Spleen (tissue), 11 donors: Measurements from ENCODE around the gene CFAP221. TPM values are rescaled to one million over a fixed set of nuclear protein-coding genes. Genes with fewer than 3 reads are reported as not detected.

Experiments
- DNase-seq: peaks from one replicate; pipeline ENCODE4 v3.0.0-alpha.2; 2020
- H3K27ac ChIP-seq, 8 donors: fragments of 200-600 bp; sonication (generic) in 7 of 8; 1 replicate in 4 of 8; 2 replicates in 4 of 8; pipeline versions ENCODE4 v1.5.0 to v1.8.0; 2016 to 2021; ENCODE audit warnings: inconsistent platforms in 4 of 8, mild to moderate bottlenecking in 4 of 8, moderate library complexity in 1 of 8
- H3K27me3 ChIP-seq, 7 donors: fragments of 200-600 bp; sonication (generic) in 6 of 7; replicated peaks in 1 of 7; 1 replicate in 4 of 7; 2 replicates in 3 of 7; pipeline versions ENCODE4 v1.5.0 to v1.8.0; 2016 to 2021; ENCODE audit warnings: inconsistent platforms in 3 of 7, mild to moderate bottlenecking in 1 of 7
- H3K36me3 ChIP-seq, 6 donors: fragments of 200-600 bp; sonication (generic) in 5 of 6; 1 replicate in 4 of 6; 2 replicates in 2 of 6; pipeline versions ENCODE4 v1.5.0 to v1.8.0; 2016 to 2021; ENCODE audit warnings: inconsistent platforms in 2 of 6
- H3K4me1 ChIP-seq, 6 donors: fragments of 200-600 bp; sonication (generic) in 5 of 6; 1 replicate in 3 of 6; 2 replicates in 3 of 6; pipeline versions ENCODE4 v1.5.0 to v1.8.0; 2016 to 2021; ENCODE audit warnings: inconsistent platforms in 3 of 6
- H3K4me3 ChIP-seq, 8 donors: fragments of 200-600 bp; sonication (generic) in 7 of 8; 1 replicate in 4 of 8; 2 replicates in 4 of 8; pipeline versions ENCODE4 v1.5.0 to v1.8.0; 2016 to 2021; ENCODE audit warnings: inconsistent platforms in 4 of 8, mild to moderate bottlenecking in 4 of 8, moderate library complexity in 2 of 8
- H3K9me3 ChIP-seq, 8 donors: fragments of 200-600 bp; sonication (generic) in 7 of 8; 1 replicate in 4 of 8; 2 replicates in 4 of 8; pipeline versions ENCODE4 v1.5.0 to v1.8.0; 2016 to 2021; ENCODE audit warnings: inconsistent platforms in 4 of 8
- POLR2A ChIP-seq, 3 donors: fragments of 450-650 bp; IDR thresholded peaks; one replicate each; pipeline ENCODE4 v1.5.1; 2017; ENCODE audit warnings: antibody characterized with exemption in 3 of 3, mild to moderate bottlenecking in 1 of 3
- POLR2AphosphoS5 ChIP-seq, 3 donors: sonication (generic); formaldehyde crosslinking; IDR thresholded peaks; one replicate each; pipeline ENCODE4 v1.5.1; 2017; ENCODE audit warnings: antibody characterized with exemption in 3 of 3
- WGBS, 5 donors: extraction: QIAGEN DNeasy Blood & Tissue Kit in 3 of 5; methylation state at CpG; one replicate each; pipeline versions ENCODE4 v1.1.5 to v1.1.7; 2013 to 2018; 5-methylcytosine and 5-hydroxymethylcytosine counted together
- intact Hi-C: fragments of 100-400 bp; cut with DNase I; formaldehyde crosslinking; loops from one replicate; pipeline ENCODE4 v1.15.0; 2023; ENCODE audit warnings: low total_unique reads
- polyA plus RNA-seq, 3 donors: library from polyadenylated mRNA; stranded (reverse); fragments of 200-250 nt; gene quantifications; one replicate each; pipeline ENCODE4 v1.2.1, GENCODE V29; 2013
- total RNA-seq, 7 donors: library from RNA; depleted of rRNA in 3 of 7; stranded (reverse); fragments of >200 nt in 3 of 7; fragmentation: NEBNext Ultra II Directional in 4 of 7; extraction: Animal tissue kit (Norgen Biotek cat#: 25700) in 4 of 7; gene quantifications; one replicate each; pipeline versions ENCODE4 v1.1.0 to v1.2.1, GENCODE V29; 2016 to 2021
- TF ChIP-seq, protein P1 (sequence below), 11 experiments: fragments of 200-600 bp in 7 of 11; fragments of 450-650 bp in 4 of 11; sonication (generic) in 4 of 11; IDR thresholded peaks in 8 of 11; conservative IDR thresholded peaks in 3 of 11; 1 replicate in 7 of 11; 2 replicates in 4 of 11; pipeline versions ENCODE4 v1.4.0 to v1.8.0; 2016 to 2021; ENCODE audit warnings: antibody characterized with exemption in 11 of 11, inconsistent platforms in 4 of 11, mild to moderate bottlenecking in 1 of 11
- donor health status: healthy with polysubstance abuse.
- donor health status: DM: no; HTN: no; CAD: no; lungs with moderate emphysema.
- donor health status: DM: no; HTN: no; CAD: no.
- donor health status: Bipolar disorder and iron deficiency.
- donor health status: healthy.
- donor health status: DM: no; HTN: no; CAD: no.
- donor health status: DM: yes; HTN: yes; CAD: no.

The CFAP221 gene
- total and polyA plus RNA-seq, 10 donors = 0.06 to 1.5 (median 0.55) TPM; not detected in 2

GRCh38 chr2:119644186-119644585 is 99.9 kb downstream of the CFAP221 start:
- Histone ChIP-seq H3K9me3 (peaks cover 0 to 8% (median 3%) of the 10 kb centered on the region in 8 donors), H3K27me3 (peaks cover 0 to 5% (median 0%) of the 10 kb centered on the region in 7 donors), H3K27ac (no peak overlapping the region), H3K36me3 (no peaks in the 10 kb centered on the region), H3K4me1 (peaks cover 0 to 19% (median 6%) of the 10 kb centered on the region in 6 donors), H3K4me3 (no peak overlapping the region)
- WGBS, 5 donors = 78 to 96% (median 85%) methylated on average over 3 of the region's 3 CpGs
- intact Hi-C loops = no loop called here
- TF ChIP-seq POLR2A (IDR thresholded peaks at IDR 0.05) = no peak
- TF ChIP-seq POLR2AphosphoS5 (IDR thresholded peaks at IDR 0.05) = no peak
- TF ChIP-seq, protein P1, sequence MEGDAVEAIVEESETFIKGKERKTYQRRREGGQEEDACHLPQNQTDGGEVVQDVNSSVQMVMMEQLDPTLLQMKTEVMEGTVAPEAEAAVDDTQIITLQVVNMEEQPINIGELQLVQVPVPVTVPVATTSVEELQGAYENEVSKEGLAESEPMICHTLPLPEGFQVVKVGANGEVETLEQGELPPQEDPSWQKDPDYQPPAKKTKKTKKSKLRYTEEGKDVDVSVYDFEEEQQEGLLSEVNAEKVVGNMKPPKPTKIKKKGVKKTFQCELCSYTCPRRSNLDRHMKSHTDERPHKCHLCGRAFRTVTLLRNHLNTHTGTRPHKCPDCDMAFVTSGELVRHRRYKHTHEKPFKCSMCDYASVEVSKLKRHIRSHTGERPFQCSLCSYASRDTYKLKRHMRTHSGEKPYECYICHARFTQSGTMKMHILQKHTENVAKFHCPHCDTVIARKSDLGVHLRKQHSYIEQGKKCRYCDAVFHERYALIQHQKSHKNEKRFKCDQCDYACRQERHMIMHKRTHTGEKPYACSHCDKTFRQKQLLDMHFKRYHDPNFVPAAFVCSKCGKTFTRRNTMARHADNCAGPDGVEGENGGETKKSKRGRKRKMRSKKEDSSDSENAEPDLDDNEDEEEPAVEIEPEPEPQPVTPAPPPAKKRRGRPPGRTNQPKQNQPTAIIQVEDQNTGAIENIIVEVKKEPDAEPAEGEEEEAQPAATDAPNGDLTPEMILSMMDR (IDR thresholded peaks at IDR 0.05 in 8 of 11, conservative IDR thresholded peaks at IDR 0.05 in 3 of 11) = no peak
- DNase-seq = no peak

DNA sequence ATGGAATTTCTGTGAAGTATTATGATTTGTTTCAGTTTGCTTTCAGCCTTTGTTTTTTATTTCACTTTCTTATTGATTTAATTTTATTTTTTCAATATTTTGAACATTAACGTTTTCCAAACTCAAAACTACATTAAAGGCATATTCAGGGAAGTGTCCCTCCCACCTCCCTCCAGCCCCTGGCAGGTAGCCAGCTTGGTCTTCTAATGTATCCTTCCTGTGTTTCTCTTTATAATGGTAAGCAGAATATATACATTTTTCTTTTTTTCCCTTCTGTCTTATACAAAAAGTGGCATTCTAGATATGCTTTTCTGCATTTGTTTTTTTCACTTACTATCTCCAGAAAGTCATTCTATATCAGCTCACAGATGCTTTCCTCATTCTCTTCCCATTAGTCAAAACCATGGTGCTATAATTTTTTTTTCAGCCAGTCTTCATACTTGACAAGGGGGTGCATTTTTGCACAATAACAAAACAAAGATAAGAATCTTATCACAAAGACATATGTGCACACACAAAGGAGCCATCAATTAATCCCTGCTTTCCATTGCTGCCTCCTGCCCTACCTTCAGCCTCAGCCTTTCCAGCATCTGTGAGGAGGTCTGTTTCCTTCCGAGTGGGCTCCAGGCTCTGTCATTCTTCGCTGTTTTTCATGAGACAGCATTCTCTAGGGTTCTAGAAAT is 101.1 kb downstream of the CFAP221 start:
- 34 to 54% (median 37%) methylated on average over 3 of the region's 3 CpGs for WGBS, 5 donors
- no peak overlapping the region for H3K27ac ChIP-seq
- H3K4me1 ChIP-seq = peaks cover 0 to 19% (median 6%) of the 10 kb centered on the region in 6 donors
- TF ChIP-seq, protein P1 (IDR thresholded peaks at IDR 0.05 in 8 of 11, conservative IDR thresholded peaks at IDR 0.05 in 3 of 11) = no peak
- no peak for TF ChIP-seq POLR2AphosphoS5 (IDR thresholded peaks at IDR 0.05)
- no peak for TF ChIP-seq POLR2A (IDR thresholded peaks at IDR 0.05)
- intact Hi-C loops = no loop called here
- H3K9me3 ChIP-seq = peaks cover 0 to 16% (median 9%) of the 10 kb centered on the region in 8 donors
- H3K36me3 ChIP-seq = no peaks in the 10 kb centered on the region
- H3K27me3 ChIP-seq = no peaks in the 10 kb centered on the region
- DNase-seq = no peak
- H3K4me3 ChIP-seq = no peak overlapping the region

DNA sequence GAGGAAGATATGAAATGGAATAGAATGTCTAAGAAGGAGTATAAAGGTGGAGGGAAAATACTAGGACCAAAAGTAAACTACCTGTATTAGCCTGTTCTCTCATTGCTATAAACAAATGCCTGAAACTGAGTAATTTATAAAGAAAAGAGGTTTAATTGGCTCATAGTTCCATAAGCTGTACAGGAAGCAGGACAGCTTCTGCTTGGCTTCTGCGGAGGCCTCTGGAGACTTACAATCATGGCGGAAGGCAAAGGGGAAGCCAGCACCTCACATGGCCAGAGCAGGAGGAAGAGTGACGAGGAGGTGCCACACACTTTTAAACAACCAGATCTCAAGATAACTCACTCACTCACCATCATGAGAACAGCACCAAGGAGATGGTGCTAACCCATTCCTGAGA is 101.9 kb downstream of the CFAP221 start:
- 56 to 82% (median 77%) methylated on average over 3 of the region's 3 CpGs for WGBS, 5 donors
- TF ChIP-seq POLR2A (IDR thresholded peaks at IDR 0.05) = no peak
- no peak for TF ChIP-seq POLR2AphosphoS5 (IDR thresholded peaks at IDR 0.05)
- TF ChIP-seq, protein P1 (IDR thresholded peaks at IDR 0.05 in 8 of 11, conservative IDR thresholded peaks at IDR 0.05 in 3 of 11) = no peak

GRCh38 chr2:119647440-119648169 is 103.4 kb downstream of the CFAP221 start:
- no peaks in the 10 kb centered on the region for H3K27me3 ChIP-seq

More for the DNA sequence above, 101.9 kb downstream of the CFAP221 start:
- no peak for DNase-seq
- Histone ChIP-seq H3K4me1 (peaks cover 0 to 19% (median 6%) of the 10 kb centered on the region in 6 donors), H3K4me3 (no peak overlapping the region), H3K36me3 (no peaks in the 10 kb centered on the region), H3K27ac (no peak overlapping the region), H3K9me3 (peaks cover 0 to 16% (median 9%) of the 10 kb centered on the region in 8 donors), H3K27me3 (no peaks in the 10 kb centered on the region)
- intact Hi-C loops = no loop called here

More at GRCh38 chr2:119647440-119648169, 103.4 kb downstream of the CFAP221 start:
- DNase-seq = no peak
- intact Hi-C loops = no loop called here
- Histone ChIP-seq H3K9me3 (peaks cover 0 to 16% (median 9%) of the 10 kb centered on the region in 8 donors), H3K4me3 (no peak overlapping the region), H3K36me3 (no peaks in the 10 kb centered on the region), H3K27ac (no peak overlapping the region), H3K4me1 (peaks cover 0 to 9% (median 0%) of the 10 kb centered on the region in 6 donors)
- TF ChIP-seq, protein P1 (IDR thresholded peaks at IDR 0.05 in 8 of 11, conservative IDR thresholded peaks at IDR 0.05 in 3 of 11) = no peak
- TF ChIP-seq POLR2A (IDR thresholded peaks at IDR 0.05) (no peak), POLR2AphosphoS5 (IDR thresholded peaks at IDR 0.05) (no peak)
- 47 to 60% (median 49%) methylated on average over 7 of the region's 7 CpGs for WGBS, 5 donors
